Stimulated activated CD4-positive, alpha-beta T cell treated with anti-CD3 and anti-CD28 coated beads, Interleukin-4, amount 100 ng/mL, for 24 hours (primary cell): ENCODE results near the gene POTEI.
"Not testable (repeated sequence)": the region's sequence is repeated elsewhere in the genome, so short reads cannot be mapped to it uniquely, and the experiment has no call there.

Experiments
- DNase-seq: peaks from one replicate; pipeline ENCODE4 v3.0.0-alpha.2; 2020

The POTEI gene

DNA sequence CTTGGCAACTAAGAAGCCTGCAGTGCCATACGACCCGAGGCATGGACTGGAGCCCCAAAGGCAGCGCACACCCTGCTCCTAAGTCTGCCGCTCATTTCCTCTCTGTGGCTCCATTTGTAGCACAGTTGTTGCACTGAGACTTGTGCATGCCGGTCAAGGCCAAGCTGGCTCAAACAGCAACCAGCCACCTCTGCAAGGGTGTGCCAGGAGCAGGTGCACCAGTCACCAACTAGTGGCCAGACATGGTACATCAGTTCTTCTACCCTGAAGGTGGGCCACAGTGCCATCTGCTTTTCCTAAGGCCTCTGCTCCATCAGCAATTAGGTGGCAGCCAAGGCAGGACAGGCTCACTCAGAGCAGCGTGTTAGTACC is 54.4 kb downstream of the POTEI start:
- not testable (repeated sequence) for DNase-seq

DNA sequence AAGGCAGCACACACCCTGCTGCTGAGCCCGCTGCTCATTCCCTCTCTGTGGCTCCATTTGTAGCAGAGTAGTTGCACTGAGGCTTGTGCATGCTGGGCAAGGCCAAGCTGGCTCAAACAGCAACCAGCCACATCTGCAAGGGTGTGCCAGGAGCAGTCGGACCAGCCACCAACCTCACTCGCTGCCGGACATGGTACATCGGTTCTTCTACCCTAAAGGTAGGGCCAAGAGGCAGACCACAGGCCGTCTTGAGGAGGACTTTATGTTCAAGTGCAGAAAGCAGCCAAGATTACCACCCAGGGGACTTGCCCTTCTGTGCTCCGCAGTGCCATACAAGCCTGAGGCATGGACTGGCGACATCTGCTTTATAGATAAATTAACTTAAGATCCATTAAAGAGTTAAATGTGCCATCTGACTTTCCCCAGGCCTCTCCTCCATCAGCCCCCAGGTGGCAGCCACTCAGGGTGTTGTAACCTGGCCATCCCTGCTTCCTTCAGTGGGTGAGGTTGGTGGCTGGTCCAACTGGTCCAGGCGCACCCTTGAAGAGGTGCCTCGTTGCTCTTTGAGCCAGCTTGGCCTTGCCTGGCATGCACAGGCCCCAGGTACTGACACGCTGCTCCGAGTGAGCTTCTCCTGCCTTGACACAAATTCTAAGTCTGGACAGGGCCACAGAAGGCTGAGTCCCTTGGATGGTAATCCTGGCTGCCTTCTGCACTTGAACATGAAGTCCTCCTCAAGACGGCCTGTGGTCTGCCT is 55.0 kb downstream of the POTEI start:
- DNase-seq, result not testable (repeated sequence)

DNA sequence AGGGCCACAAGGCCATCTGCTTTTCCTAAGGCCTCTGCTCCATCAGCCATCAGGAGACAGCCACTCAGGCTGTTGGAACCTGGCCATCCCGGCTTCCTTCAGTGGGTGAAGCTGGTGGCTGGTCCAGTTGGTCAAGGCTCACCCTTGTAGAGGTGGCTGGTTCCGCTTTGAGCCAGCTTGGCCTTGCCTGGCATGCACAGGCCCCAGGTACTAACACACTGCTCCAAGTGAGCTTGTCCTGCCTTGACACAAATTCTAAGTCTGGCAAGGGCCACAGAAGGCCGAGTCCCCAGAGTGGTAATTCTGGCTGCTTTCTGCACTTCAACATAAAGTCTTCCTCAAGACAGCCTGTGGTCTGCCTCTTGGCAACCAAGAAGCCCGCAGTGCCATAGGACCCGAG is 56.2 kb downstream of the POTEI start:
- not testable (repeated sequence) for DNase-seq

DNA sequence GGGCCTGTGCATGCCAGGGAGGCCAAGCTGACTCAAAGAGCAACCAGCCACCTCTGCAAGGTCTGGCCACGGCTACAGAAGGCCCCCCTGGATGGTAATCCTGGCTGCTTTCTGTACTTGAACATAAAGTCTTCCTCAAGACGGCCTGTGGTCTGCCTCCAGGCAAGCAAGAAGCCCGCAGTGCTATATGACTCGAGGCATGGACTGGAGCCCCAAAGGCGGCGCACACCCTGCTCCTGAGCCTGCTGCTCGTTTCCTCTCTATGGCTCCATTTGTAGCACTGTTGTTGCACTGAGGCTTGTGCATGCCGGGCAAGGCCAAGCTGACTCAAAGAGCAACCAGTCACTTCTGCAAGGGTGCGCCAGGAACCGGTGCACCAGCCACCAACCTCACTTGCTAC is 57.3 kb downstream of the POTEI start:
- not testable (repeated sequence) for DNase-seq

DNA sequence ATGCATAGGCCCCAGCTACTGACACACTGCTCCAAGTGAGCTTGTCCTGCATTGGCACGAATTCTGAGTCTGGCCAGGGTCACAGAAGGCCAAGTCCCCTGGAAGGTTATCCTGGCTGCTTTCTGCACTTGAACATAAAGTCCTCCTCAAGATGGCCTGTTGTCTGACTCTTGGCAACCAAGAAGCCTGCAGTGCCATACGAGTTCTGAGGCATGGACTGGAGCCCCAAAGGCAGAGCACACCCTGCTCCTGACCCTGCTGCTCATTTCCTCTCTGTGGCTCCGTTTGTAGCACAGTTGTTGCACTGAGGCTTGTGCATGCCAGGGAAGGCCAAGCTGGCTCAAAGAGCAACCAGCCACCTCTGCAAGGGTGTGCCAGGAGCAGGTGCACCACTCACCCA is 57.9 kb downstream of the POTEI start:
- DNase-seq, result not testable (repeated sequence)

DNA sequence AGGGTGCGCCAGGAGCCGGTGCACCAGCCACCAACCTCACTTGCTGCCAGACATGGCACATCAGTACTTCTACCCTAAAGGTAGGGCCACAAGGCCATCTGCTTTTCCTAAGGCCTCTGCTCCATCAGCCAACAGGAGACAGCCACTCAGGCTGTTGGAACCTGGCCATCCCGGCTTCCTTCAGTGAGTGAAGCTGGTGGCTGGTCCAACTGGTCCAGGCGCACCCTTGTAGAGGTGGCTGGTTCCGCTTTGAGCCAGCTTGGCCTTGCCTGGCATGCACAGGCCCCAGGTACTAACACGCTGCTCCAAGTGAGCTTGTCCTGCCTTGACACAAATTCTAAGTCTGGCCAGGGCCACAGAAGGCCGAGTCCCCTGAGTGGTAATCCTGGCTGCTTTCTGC is 58.8 kb downstream of the POTEI start:
- DNase-seq, result not testable (repeated sequence)

DNA sequence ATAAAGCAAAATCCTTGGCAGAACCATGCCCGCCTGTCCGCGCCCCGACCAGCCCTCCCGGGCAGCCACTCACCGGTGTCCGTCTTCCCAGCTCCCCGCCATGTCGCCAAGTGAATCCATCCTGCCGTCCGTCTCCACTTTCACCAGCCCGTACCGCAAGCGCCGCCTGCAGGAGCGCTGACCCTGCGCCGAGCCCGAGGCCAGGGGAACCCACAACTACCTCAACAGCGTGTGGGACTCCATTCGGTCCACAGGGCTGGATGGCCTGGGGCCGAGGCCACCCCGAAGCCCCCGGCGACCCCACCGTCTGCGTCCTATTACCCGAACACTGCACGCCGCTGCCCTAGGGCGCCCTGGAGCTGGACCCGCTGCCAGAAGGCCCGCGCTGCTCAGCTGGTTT is 81.5 kb downstream of the POTEI start:
- DNase-seq, result not testable (repeated sequence)

DNA sequence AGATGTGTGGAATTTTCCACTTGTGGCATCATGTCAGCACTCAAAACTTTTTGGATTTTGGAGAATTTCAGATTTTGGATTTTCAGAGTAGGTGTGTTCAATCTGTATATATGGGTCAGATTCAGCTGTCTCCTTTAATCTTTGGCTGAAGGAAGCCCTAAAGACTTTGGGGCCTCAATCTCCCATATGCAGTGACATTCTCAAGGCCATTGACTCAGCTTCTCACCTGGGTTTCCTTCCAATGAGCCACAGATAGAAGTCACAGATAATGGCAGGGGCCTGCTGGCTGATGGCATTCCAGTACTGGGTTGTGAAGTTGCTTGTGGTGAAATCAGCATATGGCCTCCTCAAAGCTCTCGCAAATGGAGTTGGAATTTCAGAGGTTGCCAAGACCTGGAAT is 90.3 kb downstream of the POTEI start:
- not testable (repeated sequence) for DNase-seq

DNA sequence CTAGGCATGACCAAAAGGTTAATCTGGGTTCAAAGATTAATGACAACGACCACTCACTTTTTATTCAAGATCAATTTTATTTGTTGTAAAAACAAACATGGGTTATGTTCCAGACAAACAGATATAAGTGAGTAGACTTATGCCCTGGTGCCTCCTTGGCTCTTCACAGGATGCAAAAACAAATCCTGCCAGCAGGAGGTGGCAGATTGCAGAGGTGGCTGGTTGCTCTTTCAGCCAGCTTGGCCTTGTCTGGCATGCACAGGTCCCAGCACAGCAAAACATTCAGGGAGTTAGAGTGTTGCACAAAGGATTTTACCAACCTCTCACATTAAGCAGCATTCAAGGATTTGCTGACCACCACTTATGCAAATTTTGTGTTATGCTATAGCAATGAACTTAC is 92.4 kb downstream of the POTEI start:
- peak; percentile 20 for DNase-seq
